Neutrophil (primary cell): ENCODE data around the gene KREMEN2.

ENCODE experiments used
- H3K27ac ChIP-seq: fragments of 200-600 bp; sonication (generic); 2 replicates; pipeline ENCODE4 v1.5.1; 2016; ENCODE audit warnings: mild to moderate bottlenecking, moderate library complexity
- H3K27me3 ChIP-seq: fragments of 200-600 bp; sonication (generic); 2 replicates; pipeline ENCODE4 v1.6.0; 2016; ENCODE audit warnings: mild to moderate bottlenecking
- H3K36me3 ChIP-seq: fragments of 200-600 bp; sonication (generic); 2 replicates; pipeline ENCODE4 v1.5.1; 2017
- H3K4me1 ChIP-seq, 2 experiments: fragments of 200-600 bp in 1 of 2; sonication (generic) in 1 of 2; 1 replicate in 1 of 2; 2 replicates in 1 of 2; pipeline versions ENCODE4 v1.5.1 to v1.6.1; 2013 to 2016; ENCODE audit warnings: low read depth in 1 of 2, low read length in 1 of 2, mild to moderate bottlenecking in 1 of 2, moderate library complexity in 1 of 2; ENCODE audit not compliant: control insufficient read depth in 1 of 2, insufficient read depth in 1 of 2
- H3K4me3 ChIP-seq, 2 experiments: fragments of 200-600 bp in 1 of 2; sonication (generic) in 1 of 2; 1 replicate in 1 of 2; 2 replicates in 1 of 2; pipeline ENCODE4 v1.5.1; 2013 to 2016; ENCODE audit warnings: low read depth in 1 of 2, low read length in 1 of 2, mild to moderate bottlenecking in 1 of 2, moderate library complexity in 1 of 2
- H3K9me3 ChIP-seq: fragments of 200-600 bp; sonication (generic); 2 replicates; pipeline ENCODE4 v1.5.1; 2016
- CTCF ChIP-seq: fragments of 200-600 bp; sonication (generic); IDR thresholded peaks from 2 replicates; pipeline ENCODE4 v1.5.1; 2016; ENCODE audit warnings: antibody characterized with exemption

The KREMEN2 gene

GRCh38 chr16:2948807-2949704 is 15.0 kb upstream of the KREMEN2 start:
- H3K9me3 ChIP-seq = no peaks in the 10 kb centered on the region
- no peak overlapping the region for H3K4me3 ChIP-seq
- H3K4me1 ChIP-seq = no peaks in the 10 kb centered on the region
- H3K27me3 ChIP-seq = no peaks in the 10 kb centered on the region
- no peak for TF ChIP-seq CTCF
- peaks cover 32% of the 10 kb centered on the region for H3K36me3 ChIP-seq
- no peak overlapping the region for H3K27ac ChIP-seq

- Histone ChIP-seq H3K27me3 (no peaks in the 10 kb centered on the region), H3K4me1 (peaks cover 3% of the 10 kb centered on the region in 2 experiments), H3K27ac (no peak overlapping the region), H3K4me3 (no peak overlapping the region), H3K36me3 (peaks cover 31% of the 10 kb centered on the region), H3K9me3 (no peaks in the 10 kb centered on the region)
- TF ChIP-seq CTCF = no peak
These were observed 14.2 kb upstream of the KREMEN2 start for GRCh38 chr16:2949705-2950352.

GRCh38 chr16:2950353-2950724 is 13.7 kb upstream of the KREMEN2 start:
- Histone ChIP-seq H3K4me3 (no peak overlapping the region), H3K9me3 (no peaks in the 10 kb centered on the region), H3K27me3 (no peaks in the 10 kb centered on the region), H3K36me3 (peaks cover 31% of the 10 kb centered on the region), H3K27ac (no peak overlapping the region), H3K4me1 (peaks cover 8% of the 10 kb centered on the region in 2 experiments)
- no peak for TF ChIP-seq CTCF

- TF ChIP-seq CTCF = no peak
- no peaks in the 10 kb centered on the region for H3K27me3 ChIP-seq
- no peak overlapping the region for H3K27ac ChIP-seq
- no peak overlapping the region for H3K4me3 ChIP-seq
- H3K9me3 ChIP-seq = no peaks in the 10 kb centered on the region
- peaks cover 31% of the 10 kb centered on the region for H3K36me3 ChIP-seq
- H3K4me1 ChIP-seq = peaks cover 11 to 13% of the 10 kb centered on the region in 2 experiments
These were observed 13.3 kb upstream of the KREMEN2 start for GRCh38 chr16:2950773-2951172.

GRCh38 chr16:2952679-2953078 is 11.4 kb upstream of the KREMEN2 start:
- peaks cover 31% of the 10 kb centered on the region for H3K36me3 ChIP-seq
- H3K9me3 ChIP-seq = no peaks in the 10 kb centered on the region
- no peak for TF ChIP-seq CTCF
- H3K27ac ChIP-seq = no peak overlapping the region
- no peaks in the 10 kb centered on the region for H3K27me3 ChIP-seq
- H3K4me3 ChIP-seq = no peak overlapping the region
- H3K4me1 ChIP-seq = peaks cover 27 to 28% of the 10 kb centered on the region in 2 experiments
